Transverse colon (tissue), 4 donors: ENCODE measurements around the gene CASKIN2. TPM values are rescaled to one million over a fixed set of nuclear protein-coding genes. Genes with fewer than 3 reads are reported as not detected.

ENCODE experiments used
- DNase-seq: peaks from one replicate; pipeline ENCODE4 v3.0.0-alpha.2; 2019
- H3K27ac ChIP-seq, 4 donors: fragments of 200-600 bp; sonication (generic); 2 replicates each; pipeline ENCODE4 v1.5.1; 2016 to 2018; ENCODE audit warnings: inconsistent platforms in 4 of 4
- H3K27me3 ChIP-seq: fragments of 200-600 bp; sonication (generic); 2 replicates; pipeline ENCODE4 v1.5.1; 2017; ENCODE audit warnings: inconsistent platforms
- H3K36me3 ChIP-seq, 4 donors: fragments of 200-600 bp; sonication (generic); 2 replicates each; pipeline ENCODE4 v1.5.1; 2017 to 2019; ENCODE audit warnings: inconsistent platforms in 4 of 4
- H3K4me1 ChIP-seq, 4 donors: fragments of 200-600 bp; sonication (generic); 2 replicates each; pipeline ENCODE4 v1.5.1; 2017 to 2020; ENCODE audit warnings: inconsistent platforms in 4 of 4
- H3K4me3 ChIP-seq, 4 donors: fragments of 200-600 bp; sonication (generic); 1 replicate in 1 of 4; 2 replicates in 3 of 4; pipeline versions ENCODE4 v1.5.1 to v1.6.1; 2017 to 2019; ENCODE audit warnings: inconsistent platforms in 4 of 4
- H3K9me3 ChIP-seq, 2 donors: fragments of 200-600 bp; sonication (generic); 2 replicates each; pipeline ENCODE4 v1.5.1; 2017 to 2019; ENCODE audit warnings: inconsistent platforms in 2 of 2
- EP300 ChIP-seq: sonication (generic); formaldehyde crosslinking; IDR thresholded peaks from one replicate; pipeline ENCODE4 v1.6.1; 2017; ENCODE audit warnings: antibody characterized with exemption, low read depth
- POLR2A ChIP-seq: fragments of 450-650 bp; IDR thresholded peaks from one replicate; pipeline ENCODE4 v1.6.1; 2016; ENCODE audit warnings: antibody characterized with exemption, mild to moderate bottlenecking, moderate library complexity
- POLR2AphosphoS5 ChIP-seq, 3 donors: sonication (generic); formaldehyde crosslinking; IDR thresholded peaks; one replicate each; pipeline ENCODE4 v1.6.1; 2016; ENCODE audit warnings: antibody characterized with exemption in 3 of 3
- WGBS, 2 donors: methylation state at CpG; one replicate each; pipeline ENCODE4 v1.1.5; 2018; ENCODE audit warnings: low coverage in 1 of 2; 5-methylcytosine and 5-hydroxymethylcytosine counted together
- in situ Hi-C, 4 donors: fragments of 200-750 bp; cut with MboI; loops; one replicate each; pipeline versions ENCODE4 v1.15.0 to v1.15.1; 2017; ENCODE audit warnings: low sequenced_read_pairs in 3 of 4, low pct_ligation_motif_present in 1 of 4, low pct_unique_long_range_greater_than_20kb in 1 of 4
- intact Hi-C: fragments of 100-400 bp; cut with DNase I; formaldehyde crosslinking; loops from one replicate; pipeline ENCODE4 v1.15.1; 2023; ENCODE audit warnings: low total_unique reads
- total RNA-seq, 4 donors: library from RNA; depleted of rRNA; stranded (reverse); fragments of >200 nt; gene quantifications; one replicate each; pipeline ENCODE4 v1.1.0, GENCODE V29; 2016
- TF ChIP-seq, protein P1 (sequence below), 5 experiments: fragments of 200-600 bp in 3 of 5; fragments of 450-650 bp in 2 of 5; sonication (generic) in 3 of 5; IDR thresholded peaks; 1 replicate in 2 of 5; 2 replicates in 3 of 5; pipeline ENCODE4 v1.5.1; 2016 to 2017; ENCODE audit warnings: antibody characterized with exemption in 5 of 5, inconsistent platforms in 3 of 5, mild to moderate bottlenecking in 2 of 5, moderate library complexity in 1 of 5

The CASKIN2 gene
- total RNA-seq, 4 donors from 2014 or later: 16.5 to 128 (median 24.8) TPM

DNA sequence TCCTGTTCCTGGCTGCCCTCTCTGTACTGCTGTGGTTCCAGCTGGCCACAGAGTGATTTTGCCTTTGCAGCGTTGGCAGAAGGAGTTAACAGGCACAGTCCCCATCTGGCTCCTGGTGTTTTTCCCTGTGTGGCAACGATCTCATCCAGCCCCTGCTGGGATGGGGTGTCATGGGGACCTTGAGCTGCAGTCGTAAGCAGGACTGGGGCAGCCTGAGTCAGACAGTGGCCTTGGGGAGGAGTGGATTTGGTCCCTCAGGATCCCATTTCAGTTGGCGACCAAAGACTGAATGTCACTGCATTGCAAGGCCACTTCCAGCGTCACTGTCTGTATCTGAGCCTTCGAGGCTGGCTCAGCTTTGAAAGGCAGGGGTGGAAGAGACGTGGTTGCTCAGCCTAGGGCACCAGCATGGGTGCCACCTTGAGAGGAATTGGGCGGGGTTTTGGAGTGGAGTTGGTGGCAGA, 47.0 kb downstream of the CASKIN2 start:
- intact Hi-C loops: no loop called here
- H3K27ac ChIP-seq: peak overlapping the region; percentile 32 to 50 (median 43)
- no peaks in the 10 kb centered on the region for H3K9me3 ChIP-seq
- in situ Hi-C loops: no loop called here
- no peak for DNase-seq
- H3K36me3 ChIP-seq: peaks cover 0 to 4% (median 0%) of the 10 kb centered on the region in 4 donors
- no peaks in the 10 kb centered on the region for H3K27me3 ChIP-seq
- no peak for TF ChIP-seq POLR2A
- TF ChIP-seq, protein P1, sequence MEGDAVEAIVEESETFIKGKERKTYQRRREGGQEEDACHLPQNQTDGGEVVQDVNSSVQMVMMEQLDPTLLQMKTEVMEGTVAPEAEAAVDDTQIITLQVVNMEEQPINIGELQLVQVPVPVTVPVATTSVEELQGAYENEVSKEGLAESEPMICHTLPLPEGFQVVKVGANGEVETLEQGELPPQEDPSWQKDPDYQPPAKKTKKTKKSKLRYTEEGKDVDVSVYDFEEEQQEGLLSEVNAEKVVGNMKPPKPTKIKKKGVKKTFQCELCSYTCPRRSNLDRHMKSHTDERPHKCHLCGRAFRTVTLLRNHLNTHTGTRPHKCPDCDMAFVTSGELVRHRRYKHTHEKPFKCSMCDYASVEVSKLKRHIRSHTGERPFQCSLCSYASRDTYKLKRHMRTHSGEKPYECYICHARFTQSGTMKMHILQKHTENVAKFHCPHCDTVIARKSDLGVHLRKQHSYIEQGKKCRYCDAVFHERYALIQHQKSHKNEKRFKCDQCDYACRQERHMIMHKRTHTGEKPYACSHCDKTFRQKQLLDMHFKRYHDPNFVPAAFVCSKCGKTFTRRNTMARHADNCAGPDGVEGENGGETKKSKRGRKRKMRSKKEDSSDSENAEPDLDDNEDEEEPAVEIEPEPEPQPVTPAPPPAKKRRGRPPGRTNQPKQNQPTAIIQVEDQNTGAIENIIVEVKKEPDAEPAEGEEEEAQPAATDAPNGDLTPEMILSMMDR (IDR thresholded peaks at IDR 0.05): no peak
- no peak for TF ChIP-seq EP300
- no peak for TF ChIP-seq POLR2AphosphoS5 (IDR thresholded peaks at IDR 0.05)
- 72% methylated on average over 8 of the region's 8 CpGs; no CpG with 5 or more reads in 1 of the 2 donors for WGBS, 2 donors
- peaks cover 0 to 19% (median 14%) of the 10 kb centered on the region in 4 donors for H3K4me1 ChIP-seq
- no peak overlapping the region for H3K4me3 ChIP-seq

DNA sequence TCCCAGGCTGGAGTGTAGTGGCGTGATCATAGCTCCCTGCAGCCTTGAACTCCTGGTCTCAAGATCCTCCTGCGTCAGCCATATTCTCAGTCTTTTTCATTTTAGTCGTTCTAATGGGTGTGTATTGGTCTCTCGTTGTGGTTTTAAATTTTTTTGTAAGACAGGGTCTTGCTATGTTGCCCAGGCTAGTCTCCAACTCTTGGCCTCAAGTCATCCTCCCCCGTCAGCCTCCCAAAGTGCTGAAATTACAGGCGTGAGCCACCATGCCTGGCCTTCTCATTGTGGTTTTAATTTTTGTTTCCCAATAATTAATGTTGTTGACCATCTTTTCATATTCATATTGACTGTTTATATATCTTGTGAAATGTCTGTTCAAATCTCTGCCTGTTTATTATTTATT, 50.3 kb downstream of the CASKIN2 start:
- intact Hi-C loops (no loop called here), in situ Hi-C loops (no loop called here)
- no peak overlapping the region for H3K4me3 ChIP-seq
- no peak overlapping the region for H3K27ac ChIP-seq
- no peaks in the 10 kb centered on the region for H3K36me3 ChIP-seq
- 95 to 97% methylated on average over 6 of the region's 6 CpGs for WGBS, 2 donors
- no peak for DNase-seq
- no peaks in the 10 kb centered on the region for H3K27me3 ChIP-seq
- no peaks in the 10 kb centered on the region for H3K9me3 ChIP-seq
- TF ChIP-seq, protein P1 (IDR thresholded peaks at IDR 0.05): no peak
- TF ChIP-seq POLR2AphosphoS5 (IDR thresholded peaks at IDR 0.05): no peak
- no peak for TF ChIP-seq POLR2A
- peaks cover 1 to 24% (median 14%) of the 10 kb centered on the region in 4 donors for H3K4me1 ChIP-seq

DNA sequence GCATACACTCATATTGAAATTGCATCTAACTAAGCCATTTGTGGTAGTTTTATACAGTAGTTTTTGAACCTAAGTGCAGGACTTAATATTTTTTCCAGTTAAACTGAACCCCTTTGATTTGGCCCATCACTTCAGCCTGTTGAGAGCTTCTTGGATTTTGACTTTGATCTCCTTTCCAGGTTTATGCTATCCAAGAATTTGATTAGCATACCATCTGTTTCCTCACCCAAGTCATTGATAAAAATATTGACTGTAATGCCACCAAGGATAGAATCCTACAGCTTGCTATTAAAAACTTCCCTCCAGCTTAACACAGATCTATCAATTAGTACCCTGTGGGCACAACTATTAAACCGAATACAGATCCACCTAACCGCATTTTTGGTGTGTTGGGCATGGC, 51.7 kb downstream of the CASKIN2 start:
- 90 to 98% methylated on average over 2 of the region's 2 CpGs for WGBS, 2 donors
- no peak for TF ChIP-seq EP300
- TF ChIP-seq POLR2AphosphoS5 (IDR thresholded peaks at IDR 0.05): no peak
- TF ChIP-seq POLR2A: no peak
- TF ChIP-seq, protein P1 (IDR thresholded peaks at IDR 0.05): no peak
- DNase-seq: no peak
- H3K27ac ChIP-seq: no peak overlapping the region
- H3K4me3 ChIP-seq: no peak overlapping the region
- H3K9me3 ChIP-seq: no peaks in the 10 kb centered on the region
- H3K36me3 ChIP-seq: no peaks in the 10 kb centered on the region
- in situ Hi-C loops (no loop called here), intact Hi-C loops (no loop called here)
- H3K27me3 ChIP-seq: no peaks in the 10 kb centered on the region
- H3K4me1 ChIP-seq: peaks cover 10 to 27% (median 20%) of the 10 kb centered on the region in 4 donors

DNA sequence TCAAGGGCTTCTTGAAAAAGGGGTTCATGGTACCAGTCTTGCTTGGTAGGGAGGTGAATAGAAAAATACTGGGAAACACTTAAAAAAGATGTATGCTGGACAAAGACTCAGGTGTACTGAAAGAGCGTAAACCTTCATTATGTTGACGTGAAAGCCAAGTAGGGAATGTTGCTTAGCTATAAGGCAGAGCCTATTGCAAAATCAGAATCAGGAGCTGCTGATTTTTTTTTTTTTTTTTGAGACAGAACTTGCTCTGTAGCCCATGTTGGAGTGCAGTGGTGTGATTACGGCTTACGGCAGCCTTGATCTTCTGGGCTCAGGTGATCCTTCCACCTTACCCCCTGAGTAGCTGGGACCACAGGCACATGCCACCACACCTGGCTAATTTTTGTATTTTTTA, 55.0 kb downstream of the CASKIN2 start:
- in situ Hi-C loops (no loop called here), intact Hi-C loops (no loop called here)
- TF ChIP-seq, protein P1 (IDR thresholded peaks at IDR 0.05): no peak
- TF ChIP-seq POLR2AphosphoS5 (IDR thresholded peaks at IDR 0.05): no peak
- no peak for TF ChIP-seq POLR2A
- TF ChIP-seq EP300: no peak
- DNase-seq: no peak
- Histone ChIP-seq H3K4me3 (no peak overlapping the region), H3K4me1 (peaks cover 25 to 47% (median 34%) of the 10 kb centered on the region in 4 donors), H3K36me3 (no peaks in the 10 kb centered on the region), H3K27me3 (no peaks in the 10 kb centered on the region), H3K27ac (peak overlapping the region; percentile 77 to 86 (median 82)), H3K9me3 (no peaks in the 10 kb centered on the region)
- 89 to 94% methylated on average over 3 to 4 of the region's 4 CpGs for WGBS, 2 donors
